NCI-H82 treated with DMSO at 0.1 percent for 48 hours (cell line): ENCODE data around the gene ADAMTS15.

Experiments
- DNase-seq: peaks from one replicate; lab custom pipeline; 2025; ENCODE audit not compliant: unreplicated experiment; lab: John Stamatoyannopoulos, UW

Gene ADAMTS15

DNA sequence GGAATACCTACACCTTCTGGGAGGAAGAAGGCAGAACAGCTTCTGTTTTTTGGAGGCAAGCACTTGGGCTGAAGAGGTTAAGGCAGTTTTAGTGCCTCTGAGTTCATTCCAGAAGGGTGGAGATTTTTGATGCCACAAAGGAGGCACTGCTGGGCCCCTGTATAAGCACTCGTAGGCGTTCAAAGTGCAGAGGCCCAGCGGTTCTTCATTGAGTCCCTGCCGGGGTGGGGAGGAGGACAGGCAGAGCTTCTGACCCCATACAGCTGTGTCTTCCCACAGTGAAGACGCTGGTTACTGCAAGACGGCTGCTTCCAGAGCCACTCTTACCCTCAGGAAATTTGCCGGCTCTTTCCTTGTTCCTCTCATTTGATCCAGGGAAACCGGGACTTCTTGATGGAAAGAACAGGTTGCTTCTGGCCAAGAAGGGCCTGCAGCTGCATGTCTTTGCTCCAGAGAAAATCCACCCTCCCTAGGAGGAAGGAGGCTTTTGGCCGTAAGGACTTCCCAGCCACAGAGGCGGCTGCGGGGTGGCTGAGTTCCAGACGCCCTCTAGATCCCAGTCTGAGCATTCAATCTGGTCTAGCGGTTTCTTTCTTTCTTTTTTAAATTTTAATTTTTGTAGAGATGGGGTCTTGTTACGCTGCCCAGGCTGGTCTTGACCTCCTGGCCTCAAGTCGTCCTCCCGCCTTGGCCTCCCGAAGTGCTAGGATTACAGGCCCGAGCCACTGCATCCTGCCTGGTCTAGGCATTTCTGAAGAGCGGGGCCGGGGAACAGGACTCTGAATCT lies 9.4 kb downstream of the ADAMTS15 start:
- no peak for DNase-seq

DNA sequence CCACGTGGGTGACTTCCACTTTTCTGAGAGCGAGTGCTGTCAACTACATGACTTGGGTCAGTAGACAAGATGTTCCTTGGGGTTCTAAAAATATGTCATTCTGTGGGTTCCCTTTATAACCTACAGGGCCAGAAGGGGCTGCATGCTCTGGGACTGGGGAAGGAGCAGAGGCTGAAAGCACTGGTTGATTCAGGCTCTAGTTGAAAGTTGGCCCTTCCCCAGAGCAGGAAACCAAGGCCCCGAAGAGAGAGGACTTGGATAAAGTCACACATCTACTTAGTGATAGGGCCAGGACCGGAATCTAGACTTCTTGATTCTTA lies 9.9 kb downstream of the ADAMTS15 start:
- DNase-seq, result no peak

DNA sequence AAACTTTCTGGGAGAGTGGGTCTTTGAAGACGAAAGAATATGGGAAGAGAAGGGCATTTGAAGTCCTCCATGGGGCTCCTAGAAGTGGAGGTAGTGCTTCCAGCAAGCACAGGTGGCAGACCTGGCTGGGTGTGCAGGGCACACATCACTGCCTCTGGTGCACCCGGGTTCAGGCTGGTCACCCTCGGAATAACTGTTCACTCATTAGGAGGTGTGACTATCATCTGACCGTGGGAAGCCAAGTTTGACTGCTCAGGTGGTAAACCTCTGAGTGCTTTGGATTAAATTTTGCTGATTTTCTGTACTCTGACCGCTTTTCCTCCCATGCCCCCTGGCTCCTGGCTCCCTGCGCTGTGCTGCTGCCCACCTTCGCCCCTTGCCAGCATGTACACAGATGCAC lies 11.1 kb downstream of the ADAMTS15 start:
- DNase-seq, result no peak

DNA sequence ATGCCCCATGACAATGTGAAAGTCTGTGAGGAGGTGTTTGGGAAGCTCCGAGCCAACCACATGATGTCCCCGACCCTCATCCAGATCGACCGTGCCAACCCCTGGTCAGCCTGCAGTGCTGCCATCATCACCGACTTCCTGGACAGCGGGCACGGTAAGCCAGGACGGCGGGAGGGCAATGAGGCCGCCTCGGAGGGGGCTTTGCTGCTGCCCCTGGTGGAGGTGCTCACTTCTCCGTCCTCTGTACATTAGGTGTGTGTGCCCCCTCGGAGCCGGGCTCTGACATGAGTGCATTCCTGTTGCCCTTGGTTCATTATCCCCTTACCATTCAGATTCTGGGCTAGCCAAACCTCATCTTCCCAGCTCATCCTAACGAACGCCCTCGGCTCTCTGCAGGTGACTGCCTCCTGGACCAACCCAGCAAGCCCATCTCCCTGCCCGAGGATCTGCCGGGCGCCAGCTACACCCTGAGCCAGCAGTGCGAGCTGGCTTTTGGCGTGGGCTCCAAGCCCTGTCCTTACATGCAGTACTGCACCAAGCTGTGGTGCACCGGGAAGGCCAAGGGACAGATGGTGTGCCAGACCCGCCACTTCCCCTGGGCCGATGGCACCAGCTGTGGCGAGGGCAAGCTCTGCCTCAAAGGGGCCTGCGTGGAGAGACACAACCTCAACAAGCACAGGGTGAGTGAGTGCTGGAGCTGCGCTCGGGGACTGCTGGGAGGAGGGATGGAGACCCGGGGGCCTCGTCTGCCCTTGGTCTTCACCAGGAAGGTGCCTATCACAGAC lies 13.8 kb downstream of the ADAMTS15 start:
- DNase-seq, result no peak

DNA sequence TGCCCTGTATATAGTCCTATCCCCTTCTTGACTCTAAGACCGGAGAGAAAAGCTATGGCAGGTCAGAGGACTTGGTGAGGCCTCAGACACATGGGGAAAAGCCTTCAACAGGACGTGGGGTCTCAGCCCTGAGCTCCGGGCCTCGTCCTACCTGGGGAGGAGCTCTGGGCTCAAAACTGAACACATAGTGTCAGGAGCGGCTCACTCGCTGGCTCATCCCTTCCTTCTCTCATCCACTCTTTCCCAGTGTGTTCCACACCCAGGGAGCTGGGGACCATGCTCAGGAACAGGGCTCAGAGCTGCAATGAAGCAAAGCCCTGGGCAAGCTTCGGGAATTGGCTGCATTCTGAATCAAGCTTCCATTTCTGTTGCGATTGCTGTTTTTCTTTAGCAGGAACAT lies 14.5 kb downstream of the ADAMTS15 start:
- DNase-seq, result no peak

DNA sequence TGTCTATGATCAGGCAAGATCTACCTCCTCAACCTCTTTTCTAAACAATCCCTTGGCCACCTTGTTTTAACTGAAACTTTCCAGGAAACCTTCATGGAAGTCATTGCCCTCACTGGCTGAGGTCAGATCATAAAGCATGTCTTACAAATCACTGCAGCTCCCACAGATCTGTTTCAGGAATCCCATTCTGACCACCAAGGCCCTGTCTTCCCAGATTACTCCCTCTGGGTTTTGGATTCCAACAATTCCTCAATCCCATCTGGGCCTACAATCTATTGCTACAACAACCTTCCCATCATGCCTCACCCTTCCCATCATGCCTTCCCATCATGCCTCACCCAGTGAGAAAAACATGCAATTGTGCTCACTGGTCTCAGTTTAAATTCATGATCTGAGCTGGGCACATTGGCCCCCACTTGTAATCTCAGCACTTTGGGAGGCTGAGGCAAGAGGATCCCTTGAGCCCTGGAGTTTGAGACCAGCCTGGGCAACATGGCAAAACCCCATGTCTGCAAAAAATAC lies 15.9 kb downstream of the ADAMTS15 start:
- DNase-seq, result no peak

DNA sequence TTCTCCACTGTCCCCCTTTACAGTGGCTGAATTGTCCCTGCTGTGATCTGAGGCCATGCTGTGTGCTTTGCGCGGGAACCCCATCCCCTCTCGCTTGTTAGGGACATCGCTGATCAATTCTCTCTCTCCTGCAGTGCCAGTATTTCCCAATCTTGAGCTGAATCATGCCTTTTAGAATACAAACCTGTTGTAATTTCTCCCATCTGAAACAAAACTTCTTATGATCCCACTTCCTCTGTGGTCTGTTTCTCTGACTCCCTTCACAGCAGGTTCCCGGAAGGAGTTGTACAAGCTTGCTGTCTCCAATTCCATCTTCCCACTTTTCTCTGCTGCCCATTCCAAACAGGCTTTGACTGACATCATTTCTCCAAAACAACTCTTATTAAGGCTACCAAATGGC lies 16.8 kb downstream of the ADAMTS15 start:
- no peak for DNase-seq

DNA sequence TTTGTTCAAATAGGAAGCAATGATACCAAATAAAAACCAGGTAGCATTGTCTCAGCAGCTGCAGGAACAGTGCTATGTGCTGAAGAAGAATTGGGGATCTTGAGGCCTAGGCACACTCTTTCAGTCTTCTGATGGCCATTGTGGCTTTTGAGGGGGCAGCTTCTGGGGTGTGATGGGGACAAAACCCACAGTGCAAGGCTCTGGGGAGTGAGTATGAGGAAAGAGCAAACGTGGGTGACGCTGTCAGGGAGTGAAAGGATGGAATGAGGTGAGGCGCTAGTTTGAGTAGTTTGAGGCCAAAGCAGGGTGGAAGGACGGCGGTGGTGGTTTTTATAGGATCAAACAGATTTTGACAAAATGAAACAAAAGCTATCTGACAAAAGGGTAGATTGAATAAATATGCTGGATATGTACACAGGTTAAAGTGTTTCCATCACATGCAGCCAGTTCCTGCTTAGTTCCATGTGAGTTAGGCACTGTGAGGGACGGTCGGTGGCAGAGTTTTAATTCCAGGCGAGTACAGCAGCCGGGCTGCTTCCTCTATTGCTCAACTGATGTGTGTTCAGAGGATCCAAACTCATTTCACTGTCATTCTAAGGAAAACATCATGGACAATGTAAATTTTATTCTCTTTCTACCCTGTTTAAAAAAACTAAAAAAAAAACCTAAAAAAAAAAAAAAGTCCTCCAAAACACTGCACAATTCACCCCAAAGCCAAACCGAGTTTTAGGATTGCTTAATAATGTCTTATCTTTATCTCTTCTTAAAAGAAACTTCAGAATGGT lies 18.9 kb downstream of the ADAMTS15 start:
- no peak for DNase-seq

DNA sequence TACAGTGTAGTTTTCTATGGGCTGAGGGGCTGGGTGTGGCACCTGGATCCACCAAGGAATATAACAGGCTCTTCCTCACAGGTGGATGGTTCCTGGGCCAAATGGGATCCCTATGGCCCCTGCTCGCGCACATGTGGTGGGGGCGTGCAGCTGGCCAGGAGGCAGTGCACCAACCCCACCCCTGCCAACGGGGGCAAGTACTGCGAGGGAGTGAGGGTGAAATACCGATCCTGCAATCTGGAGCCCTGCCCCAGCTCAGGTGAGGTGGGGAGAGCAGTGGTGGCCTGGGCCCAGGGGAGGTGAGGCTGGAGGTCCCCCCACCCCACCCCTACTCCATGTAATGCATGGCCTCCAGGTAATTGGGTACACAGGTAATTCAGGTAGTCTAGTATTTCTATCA lies 20.7 kb downstream of the ADAMTS15 start:
- no peak for DNase-seq

DNA sequence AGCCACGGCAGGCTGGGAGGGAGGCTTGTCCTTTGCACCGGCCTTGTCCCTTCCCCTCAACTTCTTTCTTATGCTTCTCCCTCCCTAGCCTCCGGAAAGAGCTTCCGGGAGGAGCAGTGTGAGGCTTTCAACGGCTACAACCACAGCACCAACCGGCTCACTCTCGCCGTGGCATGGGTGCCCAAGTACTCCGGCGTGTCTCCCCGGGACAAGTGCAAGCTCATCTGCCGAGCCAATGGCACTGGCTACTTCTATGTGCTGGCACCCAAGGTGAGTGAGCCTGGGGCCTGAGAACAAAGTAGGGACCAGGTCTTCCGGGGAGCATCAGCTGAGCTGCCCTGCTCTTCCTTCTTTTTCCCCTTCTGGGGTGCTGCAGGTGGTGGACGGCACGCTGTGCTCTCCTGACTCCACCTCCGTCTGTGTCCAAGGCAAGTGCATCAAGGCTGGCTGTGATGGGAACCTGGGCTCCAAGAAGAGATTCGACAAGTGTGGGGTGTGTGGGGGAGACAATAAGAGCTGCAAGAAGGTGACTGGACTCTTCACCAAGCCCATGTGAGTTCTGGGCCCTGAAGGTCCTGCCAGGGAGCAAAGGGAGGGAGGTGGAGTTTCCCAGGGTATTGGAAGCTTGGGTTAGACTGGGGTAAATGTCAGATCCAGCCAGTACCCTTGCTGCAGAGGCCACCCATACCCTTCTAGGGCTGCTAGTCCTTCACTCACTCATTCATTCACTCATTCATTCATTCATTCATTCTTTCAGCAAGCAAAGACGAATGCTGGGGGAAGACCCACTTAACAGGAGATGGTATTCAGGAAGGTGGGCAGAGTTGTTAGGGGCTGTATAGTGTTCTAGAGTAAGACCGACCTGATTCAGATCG lies 22.6 kb downstream of the ADAMTS15 start:
- DNase-seq, result no peak

DNA sequence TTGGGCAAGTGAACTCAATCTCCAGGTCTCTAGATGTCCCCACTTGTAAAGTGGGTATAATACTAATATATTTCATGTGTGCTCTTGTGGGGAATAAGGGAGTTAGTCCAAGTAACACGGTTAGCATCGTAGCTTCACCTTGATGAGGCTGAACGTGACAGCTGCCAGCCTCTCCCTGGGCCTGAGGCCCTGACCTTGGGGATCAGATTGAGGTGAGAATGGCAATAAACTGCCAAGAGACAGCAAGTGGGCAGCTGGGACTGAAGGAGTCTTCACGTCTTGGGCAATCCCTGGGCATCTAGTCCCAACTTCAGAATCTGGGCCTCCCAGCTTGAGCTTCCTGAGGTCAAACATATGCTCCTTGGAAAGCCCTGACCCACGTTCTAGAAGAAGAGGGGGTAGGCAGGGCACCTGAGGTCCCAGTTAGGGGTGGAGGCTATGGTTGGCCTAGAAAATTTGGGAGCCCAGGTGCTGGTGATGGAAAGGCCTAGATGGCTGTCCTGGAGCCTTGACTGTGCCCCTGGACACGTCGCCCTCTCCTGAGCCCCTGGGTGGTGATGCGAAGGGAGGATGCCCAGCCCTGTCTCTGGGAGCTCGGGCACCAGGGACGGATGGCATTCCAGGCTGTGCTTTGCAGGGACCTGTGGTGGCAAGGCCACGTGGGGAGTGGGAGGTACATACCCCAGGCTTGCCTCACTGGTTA lies 23.4 kb downstream of the ADAMTS15 start:
- no peak for DNase-seq

DNA sequence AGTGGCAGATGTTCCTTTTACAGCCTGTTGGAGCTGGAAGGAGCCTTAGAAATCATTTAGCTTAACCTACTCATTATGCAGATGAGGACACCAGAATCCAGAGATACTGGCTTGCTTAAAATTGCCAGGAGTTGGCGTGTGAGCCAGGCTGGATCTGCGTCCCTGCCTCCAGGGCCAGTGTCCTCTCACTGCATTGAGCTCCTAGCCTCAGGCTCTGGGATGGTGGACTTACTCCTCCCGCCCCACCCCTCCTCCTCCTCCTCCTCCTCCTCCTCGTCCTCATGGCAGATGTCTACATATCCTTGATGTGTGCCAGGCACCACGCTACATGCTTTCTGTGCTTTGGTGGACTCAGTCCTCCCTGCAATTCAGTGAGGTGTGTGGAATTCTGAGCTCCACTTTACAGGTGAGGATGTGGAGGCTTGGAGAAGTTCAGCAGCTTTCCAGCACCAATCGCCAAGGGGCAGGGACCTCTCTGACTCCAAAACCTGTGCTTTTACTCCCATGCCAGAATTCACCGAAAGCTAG lies 24.1 kb downstream of the ADAMTS15 start:
- no peak for DNase-seq

DNA sequence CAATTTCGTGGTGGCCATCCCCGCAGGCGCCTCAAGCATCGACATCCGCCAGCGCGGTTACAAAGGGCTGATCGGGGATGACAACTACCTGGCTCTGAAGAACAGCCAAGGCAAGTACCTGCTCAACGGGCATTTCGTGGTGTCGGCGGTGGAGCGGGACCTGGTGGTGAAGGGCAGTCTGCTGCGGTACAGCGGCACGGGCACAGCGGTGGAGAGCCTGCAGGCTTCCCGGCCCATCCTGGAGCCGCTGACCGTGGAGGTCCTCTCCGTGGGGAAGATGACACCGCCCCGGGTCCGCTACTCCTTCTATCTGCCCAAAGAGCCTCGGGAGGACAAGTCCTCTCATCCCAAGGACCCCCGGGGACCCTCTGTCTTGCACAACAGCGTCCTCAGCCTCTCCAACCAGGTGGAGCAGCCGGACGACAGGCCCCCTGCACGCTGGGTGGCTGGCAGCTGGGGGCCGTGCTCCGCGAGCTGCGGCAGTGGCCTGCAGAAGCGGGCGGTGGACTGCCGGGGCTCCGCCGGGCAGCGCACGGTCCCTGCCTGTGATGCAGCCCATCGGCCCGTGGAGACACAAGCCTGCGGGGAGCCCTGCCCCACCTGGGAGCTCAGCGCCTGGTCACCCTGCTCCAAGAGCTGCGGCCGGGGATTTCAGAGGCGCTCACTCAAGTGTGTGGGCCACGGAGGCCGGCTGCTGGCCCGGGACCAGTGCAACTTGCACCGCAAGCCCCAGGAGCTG lies 24.8 kb downstream of the ADAMTS15 start:
- no peak for DNase-seq

DNA sequence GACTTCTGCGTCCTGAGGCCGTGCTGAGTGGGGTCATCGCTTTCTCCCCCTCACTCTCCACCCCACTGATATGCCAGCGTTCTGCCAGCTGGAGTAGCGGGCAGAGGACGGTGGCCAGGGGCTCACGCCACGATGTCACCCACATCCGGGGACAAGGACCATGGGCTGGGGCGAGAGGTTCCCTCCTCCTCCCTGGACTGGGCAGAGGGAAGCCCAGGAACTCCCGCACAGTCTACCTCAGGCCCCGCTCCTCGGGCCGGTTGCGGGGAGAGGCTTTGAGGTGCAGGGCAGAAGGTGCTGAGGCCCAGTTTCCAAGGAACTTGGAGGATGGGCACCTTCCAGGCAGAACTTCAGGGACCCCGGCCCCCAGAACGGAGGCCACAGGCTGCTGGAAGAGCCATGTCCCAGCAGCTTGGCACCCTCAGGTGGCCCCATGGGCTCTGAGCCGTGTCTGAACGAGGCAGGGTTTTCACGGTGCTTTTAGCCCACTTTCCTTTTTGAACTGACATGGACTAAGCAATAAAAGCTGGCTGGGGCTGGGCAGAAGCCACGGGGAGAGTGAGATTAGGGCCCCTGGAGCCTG lies 25.4 kb downstream of the ADAMTS15 start:
- DNase-seq, result no peak

DNA sequence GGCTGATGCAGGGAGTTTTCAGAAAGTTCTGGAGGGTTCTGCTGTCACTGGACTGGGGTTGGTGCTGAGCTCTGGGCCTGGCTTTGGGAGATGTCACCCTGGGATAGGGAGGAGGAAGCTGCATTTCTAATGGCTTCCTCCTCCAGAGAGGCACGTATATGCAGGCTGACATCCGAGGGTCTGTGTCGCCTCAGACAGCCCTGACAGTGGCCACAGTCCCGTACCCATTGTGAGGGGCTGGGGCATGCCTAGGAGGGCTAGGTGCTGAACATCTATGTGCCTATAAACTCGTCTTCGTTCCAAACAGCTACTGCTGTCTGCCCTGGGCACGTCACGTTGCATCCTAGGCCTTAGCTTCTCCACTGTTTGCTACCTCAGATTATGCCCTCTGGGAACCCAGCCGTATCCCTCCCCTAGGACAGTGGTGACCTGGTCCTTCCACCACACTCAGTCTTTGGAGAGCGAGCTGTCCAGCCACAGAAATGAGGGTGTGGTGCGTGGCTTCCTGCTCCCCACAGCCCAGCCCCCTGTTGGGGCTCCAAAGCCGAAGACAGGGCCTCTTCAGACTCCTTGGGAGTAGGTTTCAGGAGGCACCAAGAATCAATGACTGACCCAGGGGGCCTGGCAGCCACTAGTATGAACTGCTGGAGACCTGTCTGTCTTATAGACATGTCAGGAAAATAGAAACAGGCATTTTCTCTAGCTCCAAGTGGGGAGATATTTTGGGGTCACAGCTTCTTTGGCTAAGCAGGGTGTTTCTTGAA lies 26.4 kb downstream of the ADAMTS15 start:
- DNase-seq, result no peak

DNA sequence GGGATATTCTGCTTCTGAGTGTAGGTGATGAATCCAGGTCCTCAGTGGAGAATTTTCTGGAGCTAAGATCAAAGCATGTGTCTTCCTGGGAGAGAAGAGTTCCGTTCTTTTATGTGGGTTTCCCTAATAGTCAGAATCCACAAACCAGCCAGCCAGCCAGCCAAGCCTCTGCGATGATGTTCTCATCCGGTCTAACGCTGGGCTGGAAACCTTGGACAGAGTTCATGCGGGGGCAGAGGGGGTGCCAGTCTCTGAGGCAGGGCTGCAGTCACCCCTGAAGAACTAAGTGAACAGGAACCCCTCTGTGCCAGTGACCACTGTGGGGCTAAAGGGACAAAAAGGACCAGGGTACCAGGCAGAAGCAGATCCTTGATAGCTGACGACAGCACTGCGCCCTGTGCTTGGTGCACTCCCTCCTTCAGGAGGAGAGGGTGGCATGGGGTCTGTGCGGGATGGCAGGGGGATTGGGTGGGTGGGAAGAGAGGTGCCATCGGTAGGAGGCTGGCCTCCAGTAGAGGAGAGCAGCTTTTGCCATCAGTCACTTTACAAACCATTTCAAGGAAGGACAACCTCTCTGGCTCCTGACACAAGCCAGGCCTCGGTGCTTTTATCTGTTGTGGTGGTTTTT lies 27.1 kb downstream of the ADAMTS15 start:
- no peak for DNase-seq

DNA sequence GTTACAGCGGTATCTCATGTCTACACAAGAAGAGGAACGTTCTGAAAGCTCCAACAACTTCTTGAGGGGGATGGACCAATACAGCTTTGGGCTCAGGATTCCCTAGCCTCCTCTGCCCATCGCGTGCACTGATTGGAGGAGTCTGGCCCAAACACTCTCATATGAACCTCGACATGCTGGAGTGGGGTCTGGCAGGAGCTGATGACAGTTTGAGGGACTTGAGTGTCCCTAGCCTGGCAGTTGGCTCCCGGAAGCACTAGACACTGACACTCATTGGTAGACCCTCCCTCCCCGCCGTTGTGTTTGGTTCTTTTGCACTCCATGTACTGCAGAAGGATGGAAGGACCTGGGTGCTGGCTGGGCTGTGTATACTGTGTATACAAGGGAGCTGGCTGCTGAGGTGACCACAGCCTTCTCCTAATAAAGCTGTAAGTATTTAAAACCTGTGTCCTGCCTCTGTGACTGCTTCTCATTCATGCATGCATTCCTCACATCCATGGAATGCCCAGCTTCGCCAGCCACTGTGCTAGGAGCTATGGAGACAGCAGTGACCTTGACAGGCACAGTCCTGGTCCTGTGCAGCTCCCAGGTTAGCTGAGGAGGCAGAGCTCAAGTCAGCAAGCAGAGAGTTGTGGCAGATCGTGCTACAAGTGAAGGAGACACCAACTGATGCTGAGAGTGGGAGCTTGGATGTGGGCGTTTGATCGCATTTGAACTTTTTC lies 27.9 kb downstream of the ADAMTS15 start:
- no peak for DNase-seq
